Calu3 (cell line): ENCODE data around the gene RND3. TPM values are rescaled to one million over a fixed set of nuclear protein-coding genes. Genes with fewer than 3 reads are reported as not detected.

Source experiments
- BruUV-seq: library from RNA; stranded (reverse); fragments of 400-500 nt; replicated peaks from 2 replicates; lab custom pipeline; 2021; lab: Mats Ljungman, UMichigan
- CTCF ChIA-PET: fragments of 300-600 bp; sonication (Branson Sonifier 250); formaldehyde crosslinking; loops from one replicate; lab custom pipeline; 2022; ENCODE audit warnings: antibody characterized with exemption; lab: Charles Lee
- DNase-seq: peaks from one replicate; pipeline ENCODE4 v3.0.0; 2022
- H3K27ac Mint-ChIP-seq: one replicate; pipeline ENCODE4 v1.8.0; 2022; ENCODE audit warnings: mixed read lengths; ENCODE audit not compliant: unreplicated experiment
- H3K27me3 Mint-ChIP-seq: one replicate; pipeline ENCODE4 v1.8.0; 2022; ENCODE audit warnings: mixed read lengths; ENCODE audit not compliant: unreplicated experiment
- H3K36me3 Mint-ChIP-seq: one replicate; pipeline ENCODE4 v1.8.0; 2022; ENCODE audit warnings: mild to moderate bottlenecking, moderate library complexity, mixed read lengths; ENCODE audit not compliant: insufficient read depth, unreplicated experiment
- H3K4me1 Mint-ChIP-seq: one replicate; pipeline ENCODE4 v1.8.0; 2022; ENCODE audit warnings: mild to moderate bottlenecking, low read depth, mixed read lengths; ENCODE audit not compliant: unreplicated experiment
- H3K4me3 Mint-ChIP-seq: one replicate; pipeline ENCODE4 v1.8.0; 2022; ENCODE audit warnings: mild to moderate bottlenecking, low read depth, moderate library complexity, mixed read lengths; ENCODE audit not compliant: unreplicated experiment
- H3K9me3 Mint-ChIP-seq: one replicate; pipeline ENCODE4 v1.8.0; 2022; ENCODE audit warnings: low read depth, mixed read lengths; ENCODE audit not compliant: unreplicated experiment
- intact Hi-C: fragments of 100-400 bp; cut with micrococcal nuclease; formaldehyde crosslinking; loops from one replicate; pipeline ENCODE4 v1.10.0; 2022; ENCODE audit not compliant: unreplicated experiment
- total RNA-seq: library from RNA; stranded (reverse); gene quantifications from 2 replicates; pipeline ENCODE4 v1.2.3, GENCODE V29; 2022
- TF ChIP-seq, protein P1 (sequence below): fragments of 200-600 bp; IDR thresholded peaks from one replicate; pipeline ENCODE4 v1.8.0; 2022; ENCODE audit warnings: antibody characterized with exemption; ENCODE audit not compliant: unreplicated experiment

The RND3 gene
- total RNA-seq, 1 experiment from 2014 or later = 118 TPM

DNA sequence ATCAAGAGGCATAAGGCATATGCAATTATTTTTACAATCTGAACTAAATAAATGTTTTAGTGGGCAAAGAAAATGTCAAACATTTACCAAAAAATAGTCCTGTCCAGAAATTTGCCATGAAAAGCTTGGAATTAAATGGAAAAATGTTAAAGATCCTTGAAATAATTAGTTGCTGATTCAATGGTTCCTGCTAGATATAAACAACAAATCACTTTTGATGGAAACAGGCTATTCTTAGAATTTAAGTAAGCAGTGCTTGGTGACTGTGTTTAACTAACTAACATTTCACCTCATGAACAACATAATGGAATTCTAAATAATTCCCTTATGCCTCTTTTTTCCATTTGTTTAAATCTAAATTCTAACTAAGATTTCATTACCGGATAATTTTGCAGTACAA, 3.9 kb downstream of the RND3 start:
- peaks cover 21% of the 10 kb centered on the region for H3K4me1 Mint-ChIP-seq

GRCh38 chr2:150482667-150483400, 4.6 kb downstream of the RND3 start:
- peaks cover 28% of the 10 kb centered on the region for H3K4me1 Mint-ChIP-seq
- intact Hi-C loops = loop anchor here (5.0 kb wide), 2 partner anchors 341 to 561 kb away; no protein-coding TSS in a partner anchor
- H3K27me3 Mint-ChIP-seq = peaks cover 8% of the 10 kb centered on the region
- H3K36me3 Mint-ChIP-seq = peaks cover 100% of the 10 kb centered on the region
- peak overlapping the region; percentile 94 for H3K4me3 Mint-ChIP-seq
- BruUV-seq = no TSS peak
- H3K27ac Mint-ChIP-seq = peak overlapping the region; percentile 8
- H3K9me3 Mint-ChIP-seq = no peaks in the 10 kb centered on the region
- no peak for DNase-seq
- TF ChIP-seq, protein P1, sequence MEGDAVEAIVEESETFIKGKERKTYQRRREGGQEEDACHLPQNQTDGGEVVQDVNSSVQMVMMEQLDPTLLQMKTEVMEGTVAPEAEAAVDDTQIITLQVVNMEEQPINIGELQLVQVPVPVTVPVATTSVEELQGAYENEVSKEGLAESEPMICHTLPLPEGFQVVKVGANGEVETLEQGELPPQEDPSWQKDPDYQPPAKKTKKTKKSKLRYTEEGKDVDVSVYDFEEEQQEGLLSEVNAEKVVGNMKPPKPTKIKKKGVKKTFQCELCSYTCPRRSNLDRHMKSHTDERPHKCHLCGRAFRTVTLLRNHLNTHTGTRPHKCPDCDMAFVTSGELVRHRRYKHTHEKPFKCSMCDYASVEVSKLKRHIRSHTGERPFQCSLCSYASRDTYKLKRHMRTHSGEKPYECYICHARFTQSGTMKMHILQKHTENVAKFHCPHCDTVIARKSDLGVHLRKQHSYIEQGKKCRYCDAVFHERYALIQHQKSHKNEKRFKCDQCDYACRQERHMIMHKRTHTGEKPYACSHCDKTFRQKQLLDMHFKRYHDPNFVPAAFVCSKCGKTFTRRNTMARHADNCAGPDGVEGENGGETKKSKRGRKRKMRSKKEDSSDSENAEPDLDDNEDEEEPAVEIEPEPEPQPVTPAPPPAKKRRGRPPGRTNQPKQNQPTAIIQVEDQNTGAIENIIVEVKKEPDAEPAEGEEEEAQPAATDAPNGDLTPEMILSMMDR = no peak
- CTCF ChIA-PET = no interaction called here

More for the DNA sequence above, 3.9 kb downstream of the RND3 start:
- peak overlapping the region; percentile 8 for H3K27ac Mint-ChIP-seq
- CTCF ChIA-PET = no interaction called here
- no peaks in the 10 kb centered on the region for H3K9me3 Mint-ChIP-seq
- TF ChIP-seq, protein P1 = no peak
- no peak for DNase-seq
- H3K27me3 Mint-ChIP-seq = peaks cover 8% of the 10 kb centered on the region
- H3K4me3 Mint-ChIP-seq = peak overlapping the region; percentile 94
- intact Hi-C loops = loop anchor here (5.0 kb wide), 2 partner anchors 341 to 561 kb away; no protein-coding TSS in a partner anchor
- peaks cover 93% of the 10 kb centered on the region for H3K36me3 Mint-ChIP-seq
- no TSS peak for BruUV-seq

DNA sequence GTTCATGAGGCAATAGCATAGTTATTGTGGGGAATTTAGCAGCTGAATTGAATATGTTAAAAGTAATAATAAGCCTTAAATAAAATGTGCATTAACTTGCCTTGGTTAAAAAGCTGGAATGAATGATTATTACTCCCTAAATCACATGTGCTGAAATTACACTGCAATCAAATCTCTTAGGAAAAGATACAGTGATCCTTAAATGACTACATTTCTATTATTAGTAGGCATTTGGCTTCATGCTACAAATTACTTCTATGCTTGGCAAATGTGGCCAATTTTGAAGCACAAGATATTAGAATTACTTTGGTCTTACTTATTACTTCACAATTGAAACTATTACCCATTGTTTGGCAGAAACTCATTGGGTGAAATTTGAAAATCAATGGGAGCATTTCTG, 5.4 kb downstream of the RND3 start:
- Mint-ChIP-seq H3K36me3 (peaks cover 100% of the 10 kb centered on the region), H3K9me3 (no peaks in the 10 kb centered on the region), H3K27me3 (peaks cover 3% of the 10 kb centered on the region), H3K4me3 (peak overlapping the region; percentile 94), H3K4me1 (peaks cover 36% of the 10 kb centered on the region), H3K27ac (peak overlapping the region; percentile 94)
- TF ChIP-seq, protein P1 = no peak
- intact Hi-C loops = loop anchor here (5.0 kb wide), 2 partner anchors 340 to 560 kb away; no protein-coding TSS in a partner anchor
- no peak for DNase-seq
- CTCF ChIA-PET = no interaction called here
- no TSS peak for BruUV-seq

DNA sequence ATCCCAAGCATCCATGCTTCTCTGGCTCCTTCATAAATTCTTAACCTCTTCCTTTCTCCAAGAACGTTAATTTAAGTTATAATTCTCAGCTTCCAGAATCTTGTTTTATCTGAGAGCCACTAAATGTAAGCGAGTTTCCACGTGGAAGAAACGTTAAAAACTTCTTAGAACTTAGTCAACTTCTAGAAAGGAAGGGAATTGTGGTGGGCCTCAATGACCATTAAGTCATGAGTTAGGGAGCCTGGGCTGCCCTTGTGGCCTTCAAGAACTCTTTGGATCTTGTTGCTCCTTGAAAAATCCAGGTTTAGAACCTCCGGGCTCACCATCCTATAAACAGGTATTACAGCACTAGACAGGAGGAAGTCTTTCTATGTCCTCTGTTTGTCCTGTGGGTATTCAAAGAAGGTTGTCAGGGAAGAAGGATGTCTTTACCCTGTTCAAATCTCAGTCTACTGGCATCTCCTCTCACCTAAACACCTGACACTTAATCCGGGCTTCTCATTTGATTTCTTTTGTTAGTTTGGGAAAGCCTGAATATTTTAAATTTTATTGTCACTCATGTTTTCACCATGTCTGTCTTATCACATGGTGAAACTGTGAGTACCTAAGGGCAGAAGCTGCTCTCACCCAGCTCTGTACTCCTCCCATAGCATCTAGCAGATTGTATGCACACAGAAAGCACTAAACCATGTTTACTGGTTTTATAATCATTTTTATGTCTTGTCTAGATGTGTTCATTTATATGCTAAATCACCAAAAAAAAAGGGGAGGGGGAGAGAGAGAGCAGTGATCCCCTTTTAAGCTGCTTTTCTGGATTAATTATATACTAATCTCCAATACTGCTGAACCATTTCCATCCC, 6.3 kb downstream of the RND3 start:
- CTCF ChIA-PET = interaction anchor here (0.6 kb wide), 1 partner anchor 546 kb away, joined by 6 read pairs; no protein-coding TSS in a partner anchor
- Mint-ChIP-seq H3K4me3 (peak overlapping the region; percentile 94), H3K9me3 (no peaks in the 10 kb centered on the region), H3K36me3 (peaks cover 100% of the 10 kb centered on the region), H3K27me3 (no peaks in the 10 kb centered on the region), H3K27ac (peak overlapping the region; percentile 94), H3K4me1 (peaks cover 45% of the 10 kb centered on the region)
- intact Hi-C loops = loop anchor here (5.0 kb wide), 2 partner anchors 339 to 559 kb away; no protein-coding TSS in a partner anchor
- DNase-seq = no peak
- no TSS peak for BruUV-seq
- TF ChIP-seq, protein P1 = no peak
